MCF 10A (cell line): ENCODE measurements around the gene IRF5. TPM values are rescaled to one million over a fixed set of nuclear protein-coding genes. Genes with fewer than 3 reads are reported as not detected.

Experiments
- BruUV-seq: library from RNA; stranded (reverse); fragments of 400-500 nt; replicated peaks from 2 replicates; lab custom pipeline; 2021; lab: Mats Ljungman, UMichigan
- CTCF ChIA-PET: fragments of 300-600 bp; sonication (Branson Sonifier 250); formaldehyde crosslinking; extraction: SDS; loops from one replicate; lab custom pipeline; 2021; ENCODE audit warnings: antibody characterized with exemption, inconsistent platforms; lab: Yijun Ruan, JAX
- POLR2A ChIA-PET: fragments of 300-600, 350-650 bp; sonication (Branson Sonifier 250); formaldehyde crosslinking; extraction: SDS; loops from one replicate; lab custom pipeline; 2020; ENCODE audit warnings: antibody characterized with exemption, inconsistent platforms; lab: Yijun Ruan, JAX
- DNase-seq: peaks from one replicate; pipeline ENCODE4 v3.0.0-alpha.2; 2018; ENCODE audit not compliant: unreplicated experiment
- H3K27ac Mint-ChIP-seq: one replicate; pipeline ENCODE4 v1.8.0; 2022; ENCODE audit warnings: mild to moderate bottlenecking, low read depth, mixed read lengths; ENCODE audit not compliant: unreplicated experiment
- H3K27me3 Mint-ChIP-seq: one replicate; pipeline ENCODE4 v1.8.0; 2022; ENCODE audit warnings: mixed read lengths; ENCODE audit not compliant: insufficient read depth, unreplicated experiment
- H3K36me3 Mint-ChIP-seq: one replicate; pipeline ENCODE4 v1.8.0; 2022; ENCODE audit warnings: mild to moderate bottlenecking, moderate library complexity, mixed read lengths; ENCODE audit not compliant: insufficient read depth, unreplicated experiment
- H3K4me1 Mint-ChIP-seq: one replicate; pipeline ENCODE4 v1.8.0; 2022; ENCODE audit warnings: mixed read lengths; ENCODE audit not compliant: insufficient read depth, unreplicated experiment
- H3K4me3 Mint-ChIP-seq: one replicate; pipeline ENCODE4 v1.8.0; 2022; ENCODE audit warnings: mild to moderate bottlenecking, moderate library complexity, mixed read lengths; ENCODE audit not compliant: unreplicated experiment
- H3K9me3 Mint-ChIP-seq: one replicate; pipeline ENCODE4 v1.8.0; 2022; ENCODE audit warnings: mixed read lengths; ENCODE audit not compliant: unreplicated experiment
- intact Hi-C: fragments of 100-400 bp; cut with micrococcal nuclease; formaldehyde crosslinking; loops from 2 replicates; pipeline ENCODE4 v1.14.1; 2022
- total RNA-seq: library from RNA; stranded (reverse); gene quantifications from 2 replicates; pipeline ENCODE4 v1.2.3, GENCODE V29; 2022
- TF ChIP-seq, protein P1 (sequence below): fragments of 200-600 bp; IDR thresholded peaks from one replicate; pipeline ENCODE4 v1.8.0; 2022; ENCODE audit warnings: antibody characterized with exemption, mild to moderate bottlenecking; ENCODE audit not compliant: unreplicated experiment

The IRF5 gene
- total RNA-seq, 1 experiment from 2014 or later: 7.5 TPM

DNA sequence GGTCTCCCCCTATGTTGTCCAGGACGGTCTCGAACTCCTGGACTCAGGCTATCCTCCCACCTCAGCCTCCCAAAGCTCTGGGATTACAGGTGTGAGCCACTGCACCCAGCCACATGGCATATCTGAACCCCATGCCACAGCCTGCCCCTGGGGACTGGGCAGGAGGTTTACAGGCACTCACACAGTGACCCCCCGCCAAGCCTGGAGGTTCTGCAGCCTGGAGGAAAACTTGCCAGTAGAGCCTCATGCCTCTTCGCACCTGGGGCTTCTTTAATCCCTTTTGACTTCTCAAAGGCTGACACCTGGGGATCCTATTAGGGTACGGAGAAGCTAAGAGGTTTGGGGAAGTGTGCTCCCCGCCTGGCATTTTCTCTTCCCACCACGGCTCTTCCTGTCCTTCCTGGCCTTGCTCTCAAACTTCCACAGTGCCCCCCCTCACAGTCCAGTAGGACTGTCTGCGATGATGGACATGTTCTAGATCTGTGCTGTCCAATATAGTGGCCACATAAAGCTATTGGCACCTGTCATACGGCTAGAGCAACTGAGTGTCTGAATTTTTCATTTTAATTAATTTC is 15.8 kb upstream of the IRF5 start:
- Mint-ChIP-seq H3K4me3 (no peak overlapping the region), H3K9me3 (no peaks in the 10 kb centered on the region), H3K4me1 (no peaks in the 10 kb centered on the region), H3K27ac (no peak overlapping the region), H3K27me3 (peaks cover 59% of the 10 kb centered on the region), H3K36me3 (no peaks in the 10 kb centered on the region)
- intact Hi-C loops: no loop called here
- BruUV-seq: no TSS peak
- CTCF ChIA-PET: interaction anchor here (0.6 to 1.0 kb wide), 2 partner anchors 19 to 297 kb away, joined by 4 read pairs; no protein-coding TSS in a partner anchor
- TF ChIP-seq, protein P1, sequence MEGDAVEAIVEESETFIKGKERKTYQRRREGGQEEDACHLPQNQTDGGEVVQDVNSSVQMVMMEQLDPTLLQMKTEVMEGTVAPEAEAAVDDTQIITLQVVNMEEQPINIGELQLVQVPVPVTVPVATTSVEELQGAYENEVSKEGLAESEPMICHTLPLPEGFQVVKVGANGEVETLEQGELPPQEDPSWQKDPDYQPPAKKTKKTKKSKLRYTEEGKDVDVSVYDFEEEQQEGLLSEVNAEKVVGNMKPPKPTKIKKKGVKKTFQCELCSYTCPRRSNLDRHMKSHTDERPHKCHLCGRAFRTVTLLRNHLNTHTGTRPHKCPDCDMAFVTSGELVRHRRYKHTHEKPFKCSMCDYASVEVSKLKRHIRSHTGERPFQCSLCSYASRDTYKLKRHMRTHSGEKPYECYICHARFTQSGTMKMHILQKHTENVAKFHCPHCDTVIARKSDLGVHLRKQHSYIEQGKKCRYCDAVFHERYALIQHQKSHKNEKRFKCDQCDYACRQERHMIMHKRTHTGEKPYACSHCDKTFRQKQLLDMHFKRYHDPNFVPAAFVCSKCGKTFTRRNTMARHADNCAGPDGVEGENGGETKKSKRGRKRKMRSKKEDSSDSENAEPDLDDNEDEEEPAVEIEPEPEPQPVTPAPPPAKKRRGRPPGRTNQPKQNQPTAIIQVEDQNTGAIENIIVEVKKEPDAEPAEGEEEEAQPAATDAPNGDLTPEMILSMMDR: no peak
- POLR2A ChIA-PET: no interaction called here
- DNase-seq: no peak

DNA sequence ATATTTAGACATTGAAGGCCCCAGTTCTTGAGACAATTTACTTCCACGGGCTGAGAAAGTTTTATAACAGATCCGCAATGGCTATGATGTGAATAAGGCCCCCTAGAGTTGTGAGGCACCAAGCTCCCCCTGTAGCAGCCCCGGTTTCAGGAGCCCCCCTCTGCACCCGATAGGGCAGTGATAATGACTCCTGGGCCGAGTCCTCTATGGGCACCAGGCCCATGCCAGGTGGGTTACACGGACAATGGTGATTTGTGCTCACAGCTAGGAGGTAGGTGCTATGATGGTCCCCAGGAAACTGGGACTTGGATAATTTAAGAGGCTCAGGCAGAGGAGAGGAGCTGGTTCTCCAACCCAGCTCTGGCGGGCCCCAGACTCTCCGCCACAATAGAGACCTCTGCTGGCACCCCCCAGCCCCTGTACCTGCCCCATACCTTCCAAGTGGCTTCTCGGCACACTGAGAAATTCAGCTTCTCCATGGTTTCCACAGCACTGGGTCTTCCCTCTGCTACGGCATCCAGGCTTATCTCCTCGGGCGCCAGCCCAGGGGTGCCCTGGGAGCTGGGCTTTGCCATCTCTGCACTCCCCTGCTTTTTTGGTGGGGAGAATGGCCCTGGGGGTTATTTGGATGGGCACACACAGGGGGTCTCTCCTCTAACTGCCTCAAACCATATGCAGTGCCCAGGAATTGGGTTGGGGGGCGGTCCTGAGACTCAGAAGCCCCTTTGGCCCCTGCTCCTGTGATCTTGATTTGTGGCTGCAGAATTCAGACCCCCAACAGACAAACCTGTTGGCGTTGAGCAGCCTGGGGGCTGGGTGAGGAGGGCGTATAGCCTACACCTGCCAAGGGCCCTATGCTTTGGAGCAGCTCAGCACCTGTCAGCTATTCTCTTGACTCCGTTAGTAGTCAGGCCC is 15.0 kb upstream of the IRF5 start:
- H3K27me3 Mint-ChIP-seq: peaks cover 58% of the 10 kb centered on the region
- H3K4me3 Mint-ChIP-seq: no peak overlapping the region
- no peaks in the 10 kb centered on the region for H3K36me3 Mint-ChIP-seq
- CTCF ChIA-PET: interaction anchor here (0.6 to 1.1 kb wide), 4 partner anchors 8 to 40 kb away, joined by 3 to 4 read pairs (median 3); no protein-coding TSS in a partner anchor
- no TSS peak for BruUV-seq
- intact Hi-C loops: no loop called here
- no peaks in the 10 kb centered on the region for H3K4me1 Mint-ChIP-seq
- POLR2A ChIA-PET: interaction anchor here (0.9 kb wide), 1 partner anchor 15 kb away, joined by 4 read pairs; the partner anchor contains the start of gene IRF5
- H3K27ac Mint-ChIP-seq: no peak overlapping the region
- TF ChIP-seq, protein P1: no peak
- DNase-seq: no peak
- H3K9me3 Mint-ChIP-seq: no peaks in the 10 kb centered on the region

DNA sequence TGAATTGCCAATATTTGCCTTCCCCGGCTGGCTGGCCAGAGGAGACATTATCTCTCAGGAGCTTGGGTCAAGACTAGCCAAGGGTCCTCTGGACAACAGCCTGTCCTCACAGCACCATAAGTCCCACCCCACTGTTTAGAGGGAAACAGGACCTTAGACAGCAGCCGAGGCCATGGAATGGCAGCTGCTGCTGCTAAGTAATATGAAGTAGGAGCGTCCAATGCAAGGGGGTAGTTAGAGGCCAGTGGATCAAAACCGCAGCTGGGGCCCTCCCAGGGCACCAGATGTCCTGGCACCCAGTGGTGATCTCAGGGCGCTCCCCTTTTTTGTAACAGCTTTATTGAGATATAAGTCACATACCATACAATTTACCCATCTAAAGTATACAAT is 14.3 kb upstream of the IRF5 start:
- CTCF ChIA-PET: interaction anchor here (0.6 to 1.1 kb wide), 3 partner anchors 9 to 40 kb away, joined by 3 read pairs; no protein-coding TSS in a partner anchor
- Mint-ChIP-seq H3K4me3 (no peak overlapping the region), H3K27me3 (peaks cover 52% of the 10 kb centered on the region), H3K9me3 (no peaks in the 10 kb centered on the region), H3K36me3 (no peaks in the 10 kb centered on the region), H3K4me1 (no peaks in the 10 kb centered on the region), H3K27ac (no peak overlapping the region)
- TF ChIP-seq, protein P1: no peak
- intact Hi-C loops: no loop called here
- DNase-seq: no peak
- POLR2A ChIA-PET: interaction anchor here (0.9 kb wide), 1 partner anchor 15 kb away, joined by 4 read pairs; the partner anchor contains the start of gene IRF5
- no TSS peak for BruUV-seq
